Cerebellar nuclear complex (tissue), 1 donor: ENCODE results near the gene CENPP.
"Not testable (repeated sequence)": the region's sequence is repeated elsewhere in the genome, so short reads cannot be mapped to it uniquely, and the experiment has no call there.

Experiments
- DNase-seq, 2 experiments: peaks; one replicate each; lab custom pipeline; 2025; lab: John Stamatoyannopoulos, UW

CENPP gene

GRCh38 chr9:92617195-92617813 is 291.6 kb downstream of the CENPP start:
- no peak for DNase-seq

- no peak for DNase-seq
Measured at GRCh38 chr9:92617951-92618510, 292.3 kb downstream of the CENPP start.

- no peak for DNase-seq
Measured at GRCh38 chr9:92618633-92619225, 293.0 kb downstream of the CENPP start.

- DNase-seq: no peak
Measured at GRCh38 chr9:92619601-92620300, 294.0 kb downstream of the CENPP start.

GRCh38 chr9:92620845-92621244 is 295.1 kb downstream of the CENPP start:
- DNase-seq: no peak

GRCh38 chr9:92623936-92624335 is 298.2 kb downstream of the CENPP start:
- not testable (repeated sequence) for DNase-seq

GRCh38 chr9:92626484-92626883 is 300.7 kb downstream of the CENPP start:
- no peak for DNase-seq

GRCh38 chr9:92627651-92628050 is 301.9 kb downstream of the CENPP start:
- no peak for DNase-seq

GRCh38 chr9:92631452-92632343 is 305.9 kb downstream of the CENPP start:
- DNase-seq: no peak

- DNase-seq: no peak
Measured at GRCh38 chr9:92632641-92633040, 306.9 kb downstream of the CENPP start.

GRCh38 chr9:92633614-92634278 is 308.0 kb downstream of the CENPP start:
- DNase-seq: no peak

GRCh38 chr9:92634712-92635605 is 309.2 kb downstream of the CENPP start:
- no peak for DNase-seq

- no peak for DNase-seq
Measured at GRCh38 chr9:92635760-92636159, 310.0 kb downstream of the CENPP start.

GRCh38 chr9:92636627-92637026 is 310.9 kb downstream of the CENPP start:
- no peak for DNase-seq

- DNase-seq: no peak
Measured at GRCh38 chr9:92637326-92637725, 311.6 kb downstream of the CENPP start.

GRCh38 chr9:92637886-92638620 is 312.3 kb downstream of the CENPP start:
- no peak for DNase-seq

- DNase-seq: no peak
Measured at GRCh38 chr9:92638621-92639101, 312.9 kb downstream of the CENPP start.

- no peak for DNase-seq
Measured at GRCh38 chr9:92639124-92639523, 313.4 kb downstream of the CENPP start.

- DNase-seq: peak; percentile 9 to 53
Measured at GRCh38 chr9:92639791-92640271, 314.1 kb downstream of the CENPP start.
